Esophagus (tissue), 2 donors: ENCODE data around the gene ELAVL2. TPM values are rescaled to one million over a fixed set of nuclear protein-coding genes. Genes with fewer than 3 reads are reported as not detected.

Source experiments
- H3K27ac ChIP-seq, 2 donors: one replicate each; pipeline ENCODE4 v1.5.1; 2013; ENCODE audit warnings: low read depth in 2 of 2, mild to moderate bottlenecking in 2 of 2, inconsistent platforms in 1 of 2, low read length in 1 of 2, moderate library complexity in 1 of 2
- H3K27me3 ChIP-seq, 2 donors: one replicate each; pipeline ENCODE4 v1.6.1; 2013; ENCODE audit warnings: low read length in 2 of 2, control low read depth in 1 of 2, mild to moderate bottlenecking in 1 of 2; ENCODE audit not compliant: insufficient read depth in 2 of 2, control insufficient read depth in 1 of 2
- H3K36me3 ChIP-seq, 2 donors: one replicate each; pipeline ENCODE4 v1.6.1; 2013; ENCODE audit warnings: low read length in 1 of 2; ENCODE audit not compliant: control insufficient read depth in 2 of 2, insufficient read depth in 2 of 2
- H3K4me1 ChIP-seq, 2 donors: one replicate each; pipeline ENCODE4 v1.6.1; 2013; ENCODE audit warnings: low read length in 1 of 2; ENCODE audit not compliant: control insufficient read depth in 2 of 2, insufficient read depth in 2 of 2
- H3K4me3 ChIP-seq, 2 donors: one replicate each; pipeline ENCODE4 v1.5.1; 2013; ENCODE audit warnings: low read length in 2 of 2, mild to moderate bottlenecking in 2 of 2, low read depth in 1 of 2, moderate library complexity in 1 of 2
- H3K9me3 ChIP-seq, 2 donors: one replicate each; pipeline ENCODE4 v1.6.1; 2013; ENCODE audit warnings: mild to moderate bottlenecking in 2 of 2, low read depth in 1 of 2, low read length in 1 of 2, moderate library complexity in 1 of 2; ENCODE audit not compliant: control insufficient read depth in 2 of 2, insufficient read depth in 1 of 2
- WGBS, 2 donors: extraction: QIAGEN DNeasy Blood & Tissue Kit; methylation state at CpG; one replicate each; pipeline ENCODE4 v1.1.7; 2013; 5-methylcytosine and 5-hydroxymethylcytosine counted together
- polyA plus RNA-seq, 2 donors: library from polyadenylated mRNA; stranded (reverse); fragments of 200-250 nt; gene quantifications; one replicate each; pipeline ENCODE4 v1.2.3, GENCODE V29; 2013
- donor health status: healthy with polysubstance abuse.
- donor health status: Bipolar disorder and iron deficiency.

The ELAVL2 gene
- polyA plus RNA-seq, 2 donors, result 0.02 TPM

- H3K4me1 ChIP-seq, result no peaks in the 10 kb centered on the region
- H3K36me3 ChIP-seq, result no peaks in the 10 kb centered on the region
- H3K27ac ChIP-seq, result no peak overlapping the region
- 77 to 83% methylated on average over 4 of the region's 4 CpGs for WGBS, 2 donors
- no peaks in the 10 kb centered on the region for H3K9me3 ChIP-seq
- H3K4me3 ChIP-seq, result no peak overlapping the region
- H3K27me3 ChIP-seq, result no peaks in the 10 kb centered on the region
Measured at GRCh38 chr9:23798325-23798724, 27.7 kb downstream of the ELAVL2 start.

GRCh38 chr9:23796209-23796608, 29.8 kb downstream of the ELAVL2 start:
- 83 to 87% methylated on average over 3 of the region's 3 CpGs for WGBS, 2 donors
- no peaks in the 10 kb centered on the region for H3K9me3 ChIP-seq
- no peaks in the 10 kb centered on the region for H3K27me3 ChIP-seq
- no peak overlapping the region for H3K4me3 ChIP-seq
- H3K4me1 ChIP-seq, result no peaks in the 10 kb centered on the region
- no peaks in the 10 kb centered on the region for H3K36me3 ChIP-seq
- no peak overlapping the region for H3K27ac ChIP-seq

GRCh38 chr9:23790351-23791260, 35.4 kb downstream of the ELAVL2 start:
- no peaks in the 10 kb centered on the region for H3K27me3 ChIP-seq
- H3K27ac ChIP-seq, result no peak overlapping the region
- H3K9me3 ChIP-seq, result no peaks in the 10 kb centered on the region
- no peak overlapping the region for H3K4me3 ChIP-seq
- H3K4me1 ChIP-seq, result no peaks in the 10 kb centered on the region
- H3K36me3 ChIP-seq, result no peaks in the 10 kb centered on the region
- 63 to 69% methylated on average over 9 of the region's 9 CpGs for WGBS, 2 donors

GRCh38 chr9:23789529-23790254, 36.3 kb downstream of the ELAVL2 start:
- WGBS, 2 donors, result 71 to 74% methylated on average over 4 of the region's 4 CpGs
- Histone ChIP-seq H3K4me1 (no peaks in the 10 kb centered on the region), H3K27ac (no peak overlapping the region)

DNA sequence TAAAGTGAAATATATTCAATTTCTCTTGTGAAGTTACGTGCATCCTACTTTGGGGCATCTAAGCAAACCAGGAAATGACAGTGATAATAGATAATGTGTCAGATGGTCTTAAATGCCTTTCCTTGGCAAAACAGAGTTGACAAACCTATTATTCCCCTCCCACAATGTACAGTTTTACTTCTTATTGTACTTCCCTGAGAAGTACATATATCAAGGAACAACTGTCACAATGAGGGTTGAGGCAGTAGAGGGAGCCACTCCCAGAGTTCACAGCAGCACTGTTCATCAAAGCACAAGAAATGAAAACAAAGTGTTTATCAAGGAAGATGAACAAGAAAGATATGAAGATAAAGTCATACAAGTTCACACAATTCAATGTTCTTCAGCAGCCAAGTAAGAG, 41.1 kb downstream of the ELAVL2 start:
- Histone ChIP-seq H3K27me3 (no peaks in the 10 kb centered on the region), H3K9me3 (no peaks in the 10 kb centered on the region), H3K4me1 (no peaks in the 10 kb centered on the region), H3K4me3 (no peak overlapping the region), H3K27ac (no peak overlapping the region), H3K36me3 (no peaks in the 10 kb centered on the region)
- 86 to 97% methylated on average over 1 of the region's 1 CpG for WGBS, 2 donors

More at GRCh38 chr9:23789529-23790254, 36.3 kb downstream of the ELAVL2 start:
- Histone ChIP-seq H3K27me3 (no peaks in the 10 kb centered on the region), H3K9me3 (no peaks in the 10 kb centered on the region), H3K4me3 (no peak overlapping the region), H3K36me3 (no peaks in the 10 kb centered on the region)

GRCh38 chr9:23783509-23783908, 42.5 kb downstream of the ELAVL2 start:
- Histone ChIP-seq H3K4me1 (no peaks in the 10 kb centered on the region), H3K36me3 (no peaks in the 10 kb centered on the region), H3K27me3 (no peaks in the 10 kb centered on the region), H3K4me3 (no peak overlapping the region), H3K9me3 (no peaks in the 10 kb centered on the region), H3K27ac (no peak overlapping the region)
- 67 to 84% methylated on average over 1 of the region's 1 CpG for WGBS, 2 donors

GRCh38 chr9:23779220-23779619, 46.8 kb downstream of the ELAVL2 start:
- WGBS, 2 donors, result 33 to 37% methylated on average over 2 of the region's 2 CpGs
- H3K27me3 ChIP-seq, result no peaks in the 10 kb centered on the region
- no peak overlapping the region for H3K27ac ChIP-seq

DNA sequence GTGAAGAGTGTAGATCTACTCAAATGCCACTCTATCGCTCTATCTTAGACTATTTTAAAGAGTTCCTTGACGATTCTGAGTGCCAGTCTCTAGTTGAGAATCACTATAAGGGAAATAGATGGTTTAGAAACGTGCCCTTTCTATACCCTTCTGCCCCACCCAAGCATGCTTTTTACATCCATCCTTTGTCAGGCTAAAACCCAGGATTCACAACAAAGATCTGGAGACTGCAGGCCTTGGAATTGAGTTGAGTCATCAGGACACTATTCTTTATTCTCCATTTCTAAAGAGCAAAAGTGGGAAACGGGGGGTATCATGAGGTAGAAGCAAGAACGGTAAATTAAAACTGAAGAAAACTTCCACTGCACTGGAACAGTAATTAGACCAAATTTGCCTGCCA, 48.7 kb downstream of the ELAVL2 start:
- H3K27me3 ChIP-seq, result no peaks in the 10 kb centered on the region
- H3K27ac ChIP-seq, result no peak overlapping the region
- no peaks in the 10 kb centered on the region for H3K9me3 ChIP-seq
- WGBS, 2 donors, result 76 to 83% methylated on average over 5 of the region's 5 CpGs
- H3K4me1 ChIP-seq, result peaks cover 0 to 2% of the 10 kb centered on the region in 2 donors
- no peak overlapping the region for H3K4me3 ChIP-seq
- H3K36me3 ChIP-seq, result no peaks in the 10 kb centered on the region

More at GRCh38 chr9:23779220-23779619, 46.8 kb downstream of the ELAVL2 start:
- peaks cover 0 to 2% of the 10 kb centered on the region in 2 donors for H3K4me1 ChIP-seq
- H3K36me3 ChIP-seq, result no peaks in the 10 kb centered on the region
- no peaks in the 10 kb centered on the region for H3K9me3 ChIP-seq
- no peak overlapping the region for H3K4me3 ChIP-seq

DNA sequence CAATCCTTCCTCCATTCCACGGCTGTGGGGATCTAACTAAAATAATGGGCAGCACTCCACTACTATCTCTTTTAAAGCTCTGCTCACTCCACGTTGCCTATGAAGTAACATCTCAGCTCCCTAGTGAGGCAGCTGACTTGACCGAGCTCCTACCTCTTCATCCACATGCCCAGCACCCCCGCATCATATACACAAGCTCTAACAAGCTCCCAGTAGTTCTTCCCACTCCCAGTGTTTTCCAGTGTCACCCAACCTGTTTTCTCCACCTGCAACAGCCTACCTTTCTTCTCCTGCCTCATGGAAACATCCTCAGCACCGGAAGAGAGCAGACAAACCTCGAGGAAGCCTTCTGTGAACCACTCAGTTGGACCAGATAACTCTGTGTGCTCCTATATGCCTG, 50.5 kb downstream of the ELAVL2 start:
- Histone ChIP-seq H3K9me3 (no peaks in the 10 kb centered on the region), H3K27ac (no peak overlapping the region), H3K4me1 (peaks cover 0 to 2% of the 10 kb centered on the region in 2 donors), H3K36me3 (no peaks in the 10 kb centered on the region), H3K27me3 (no peaks in the 10 kb centered on the region), H3K4me3 (no peak overlapping the region)
- WGBS, 2 donors, result 63 to 64% methylated on average over 6 of the region's 6 CpGs
